OCI-LY7 (cell line): ENCODE measurements around the gene TMC5.

Experiments
- EZH2phosphoT487 ChIP-seq: fragments of 200-600 bp; sonication (generic); IDR thresholded peaks from 2 replicates; pipeline ENCODE4 v1.6.1; 2018; ENCODE audit warnings: low read depth, borderline replicate concordance, mild to moderate bottlenecking, mixed run types, antibody characterized with exemption, low read length, moderate library complexity, mixed read lengths
- TF ChIP-seq, protein P1 (sequence below): fragments of 200-600 bp; sonication (generic); conservative IDR thresholded peaks from 2 replicates; pipeline ENCODE4 v1.5.1; 2014; ENCODE audit warnings: mild to moderate bottlenecking, antibody characterized with exemption, low read length, moderate library complexity, mixed read lengths

GRCh38 chr16:19523184-19523558, 105.5 kb downstream of the TMC5 start:
- TF ChIP-seq, protein P1, sequence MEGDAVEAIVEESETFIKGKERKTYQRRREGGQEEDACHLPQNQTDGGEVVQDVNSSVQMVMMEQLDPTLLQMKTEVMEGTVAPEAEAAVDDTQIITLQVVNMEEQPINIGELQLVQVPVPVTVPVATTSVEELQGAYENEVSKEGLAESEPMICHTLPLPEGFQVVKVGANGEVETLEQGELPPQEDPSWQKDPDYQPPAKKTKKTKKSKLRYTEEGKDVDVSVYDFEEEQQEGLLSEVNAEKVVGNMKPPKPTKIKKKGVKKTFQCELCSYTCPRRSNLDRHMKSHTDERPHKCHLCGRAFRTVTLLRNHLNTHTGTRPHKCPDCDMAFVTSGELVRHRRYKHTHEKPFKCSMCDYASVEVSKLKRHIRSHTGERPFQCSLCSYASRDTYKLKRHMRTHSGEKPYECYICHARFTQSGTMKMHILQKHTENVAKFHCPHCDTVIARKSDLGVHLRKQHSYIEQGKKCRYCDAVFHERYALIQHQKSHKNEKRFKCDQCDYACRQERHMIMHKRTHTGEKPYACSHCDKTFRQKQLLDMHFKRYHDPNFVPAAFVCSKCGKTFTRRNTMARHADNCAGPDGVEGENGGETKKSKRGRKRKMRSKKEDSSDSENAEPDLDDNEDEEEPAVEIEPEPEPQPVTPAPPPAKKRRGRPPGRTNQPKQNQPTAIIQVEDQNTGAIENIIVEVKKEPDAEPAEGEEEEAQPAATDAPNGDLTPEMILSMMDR = no peak
- no peak for TF ChIP-seq EZH2phosphoT487
